Measurements from ENCODE around the gene SSC5D.
"Not testable (repeated sequence)": the region's sequence is repeated elsewhere in the genome, so short reads cannot be mapped to it uniquely, and the experiment has no call there.

Gene SSC5D

GRCh38 chr19:55488986-55489710 is 912 bp downstream of the SSC5D start:
- DNase-seq: no peak

- no peak for DNase-seq
These were observed 1.7 kb downstream of the SSC5D start for GRCh38 chr19:55489711-55490477.

- DNase-seq: no peak
These were observed 2.5 kb downstream of the SSC5D start for GRCh38 chr19:55490478-55491432.

- no peak for DNase-seq
These were observed 3.5 kb downstream of the SSC5D start for GRCh38 chr19:55491546-55492360.

GRCh38 chr19:55492362-55492944 is 4.2 kb downstream of the SSC5D start:
- no peak for DNase-seq

- DNase-seq: peak; percentile 63
These were observed 4.9 kb downstream of the SSC5D start for GRCh38 chr19:55493052-55493644.

- DNase-seq: no peak
These were observed 5.5 kb downstream of the SSC5D start for GRCh38 chr19:55493645-55494171.

- peak; percentile 84 for DNase-seq
These were observed 6.0 kb downstream of the SSC5D start for GRCh38 chr19:55494172-55494761.

GRCh38 chr19:55495646-55496349 is 7.6 kb downstream of the SSC5D start:
- peak; percentile 38 for DNase-seq

- not testable (repeated sequence) for DNase-seq
These were observed 8.6 kb downstream of the SSC5D start for GRCh38 chr19:55496820-55497219.

- no peak for DNase-seq
These were observed 9.5 kb downstream of the SSC5D start for GRCh38 chr19:55497763-55498162.

- no peak for DNase-seq
These were observed 10.1 kb downstream of the SSC5D start for GRCh38 chr19:55498246-55498840.

GRCh38 chr19:55500368-55500952 is 12.2 kb downstream of the SSC5D start:
- no peak for DNase-seq

GRCh38 chr19:55502197-55502952 is 14.1 kb downstream of the SSC5D start:
- no peak for DNase-seq

GRCh38 chr19:55503157-55503501 is 14.9 kb downstream of the SSC5D start:
- DNase-seq: no peak

GRCh38 chr19:55503502-55504251 is 15.4 kb downstream of the SSC5D start:
- DNase-seq: peak; percentile 91

GRCh38 chr19:55504252-55504603 is 16.0 kb downstream of the SSC5D start:
- DNase-seq: no peak

GRCh38 chr19:55504981-55505380 is 16.7 kb downstream of the SSC5D start:
- DNase-seq: no peak

Data from EL (cell line).